Adrenal gland (tissue), 12 donors: ENCODE results near the gene EIF4G3. TPM values are rescaled to one million over a fixed set of nuclear protein-coding genes. Genes with fewer than 3 reads are reported as not detected.

ENCODE experiments used
- DNase-seq, 7 donors: peaks; one replicate each; pipeline ENCODE4 v3.0.0-alpha.2; 2019 to 2020
- H3K27ac ChIP-seq, 5 donors: fragments of 200-600 bp; sonication (generic) in 4 of 5; 1 replicate in 3 of 5; 2 replicates in 2 of 5; pipeline versions ENCODE4 v1.5.1 to v1.8.0; 2016 to 2020; ENCODE audit warnings: mild to moderate bottlenecking in 1 of 5
- H3K27me3 ChIP-seq: fragments of 200-600 bp; 2 replicates; pipeline ENCODE4 v1.8.0; 2021
- H3K36me3 ChIP-seq, 2 donors: fragments of 200-600 bp; replicated peaks in 1 of 2; 1 replicate in 1 of 2; 2 replicates in 1 of 2; pipeline versions ENCODE4 v1.5.1 to v1.8.0; 2018 to 2022
- H3K4me1 ChIP-seq, 2 donors: fragments of 200-600 bp; replicated peaks in 1 of 2; 1 replicate in 1 of 2; 2 replicates in 1 of 2; pipeline versions ENCODE4 v1.5.1 to v1.8.0; 2018 to 2021
- H3K4me3 ChIP-seq, 4 donors: fragments of 200-600 bp; sonication (generic) in 3 of 4; one replicate each; pipeline ENCODE4 v1.5.1; 2016 to 2018
- H3K9me3 ChIP-seq, 3 donors: fragments of 200-600 bp; sonication (generic) in 1 of 3; replicated peaks in 1 of 3; 1 replicate in 2 of 3; 2 replicates in 1 of 3; pipeline versions ENCODE4 v1.5.1 to v1.8.0; 2016 to 2021
- CTCF ChIP-seq, 6 experiments: fragments of 450-650 bp in 4 of 6; fragments of 200-600 bp in 2 of 6; sonication (generic) in 1 of 6; IDR thresholded peaks; 1 replicate in 5 of 6; 2 replicates in 1 of 6; pipeline versions ENCODE4 v1.5.1 to v1.8.0; 2016 to 2021; ENCODE audit warnings: antibody characterized with exemption in 6 of 6, mild to moderate bottlenecking in 2 of 6, moderate library complexity in 1 of 6
- POLR2A ChIP-seq, 2 donors: fragments of 450-650 bp; IDR thresholded peaks; one replicate each; pipeline ENCODE4 v1.6.1; 2017; ENCODE audit warnings: antibody characterized with exemption in 2 of 2, mild to moderate bottlenecking in 2 of 2, moderate library complexity in 1 of 2
- WGBS, 4 donors: extraction: QIAGEN DNeasy Blood & Tissue Kit in 2 of 4; methylation state at CpG; one replicate each; pipeline versions ENCODE4 v1.1.5 to v1.1.7; 2013 to 2017; 5-methylcytosine and 5-hydroxymethylcytosine counted together
- intact Hi-C, 2 donors: fragments of 100-400 bp; cut with DNase I; formaldehyde crosslinking; loops; one replicate each; pipeline versions ENCODE4 v1.14.1 to v1.15.0; 2022 to 2023
- polyA plus RNA-seq, 3 donors: library from polyadenylated mRNA; stranded (reverse); fragments of 200-250 nt in 2 of 3; fragments of 350-450 nt in 1 of 3; fragmentation: Illumina TruSeq in 1 of 3; extraction: RNeasy Lipid Tissue Mini Kit (QIAGEN cat#74804) in 1 of 3; gene quantifications; one replicate each; pipeline ENCODE4 v1.2.3, GENCODE V29; 2013 to 2014
- total RNA-seq, 9 donors: library from RNA; depleted of rRNA in 4 of 9; stranded (reverse); fragments of >200 nt in 4 of 9; fragments of 120-200 nt in 1 of 9; fragmentation: NEBNext Ultra II Directional in 1 of 9; extraction: Animal tissue kit (Norgen Biotek cat#: 25700) in 1 of 9; gene quantifications; one replicate each; pipeline versions ENCODE4 v1.1.0 to v1.2.4, GENCODE V29; 2013 to 2023
- donor health status: healthy with polysubstance abuse.
- donor health status: Bipolar disorder and iron deficiency.
- donor health status: DM: yes; HTN: yes; CAD: no.
- donor health status: DM: no; HTN: no; CAD: no.
- donor health status: DM: no; HTN: no; CAD: no.
- donor health status: DM: yes; HTN: yes; CAD: no.

The EIF4G3 gene
- total and polyA plus RNA-seq, 12 donors: 30.7 to 58.7 (median 51.6) TPM

GRCh38 chr1:20975668-20976067 lies 201.0 kb downstream of the EIF4G3 start:
- H3K27ac ChIP-seq: no peak overlapping the region
- H3K4me1 ChIP-seq: no peaks in the 10 kb centered on the region
- H3K9me3 ChIP-seq: no peaks in the 10 kb centered on the region
- H3K27me3 ChIP-seq: no peaks in the 10 kb centered on the region
- H3K36me3 ChIP-seq: peaks cover 0 to 10% of the 10 kb centered on the region in 2 donors
- DNase-seq: no peak
- TF ChIP-seq POLR2A (IDR thresholded peaks at IDR 0.05): no peak
- no peak for TF ChIP-seq CTCF (IDR thresholded peaks at IDR 0.05)
- no peak overlapping the region for H3K4me3 ChIP-seq
- intact Hi-C loops: loop anchor here in 1 of 2 donors (10.0 kb wide), 1 partner anchor 141 kb away; no protein-coding TSS in a partner anchor
- WGBS, 4 donors: 89 to 100% (median 94%) methylated on average over 1 of the region's 1 CpG

- peaks cover 0 to 10% of the 10 kb centered on the region in 2 donors for H3K36me3 ChIP-seq
- H3K4me3 ChIP-seq: no peak overlapping the region
- DNase-seq: no peak
- TF ChIP-seq POLR2A (IDR thresholded peaks at IDR 0.05) (no peak), CTCF (IDR thresholded peaks at IDR 0.05) (no peak)
- no peak overlapping the region for H3K27ac ChIP-seq
- H3K4me1 ChIP-seq: no peaks in the 10 kb centered on the region
- intact Hi-C loops: loop anchor here in 1 of 2 donors (10.0 kb wide), 1 partner anchor 140 kb away; no protein-coding TSS in a partner anchor
- H3K27me3 ChIP-seq: no peaks in the 10 kb centered on the region
- no peaks in the 10 kb centered on the region for H3K9me3 ChIP-seq
Measured at GRCh38 chr1:20974951-20975350, 201.7 kb downstream of the EIF4G3 start.

- DNase-seq: no peak
- H3K27ac ChIP-seq: no peak overlapping the region
- H3K36me3 ChIP-seq: peaks cover 0 to 15% of the 10 kb centered on the region in 2 donors
- H3K9me3 ChIP-seq: no peaks in the 10 kb centered on the region
- H3K4me3 ChIP-seq: no peak overlapping the region
- H3K27me3 ChIP-seq: no peaks in the 10 kb centered on the region
- no peaks in the 10 kb centered on the region for H3K4me1 ChIP-seq
- intact Hi-C loops: loop anchor here in 1 of 2 donors (10.0 kb wide), 1 partner anchor 139 kb away; no protein-coding TSS in a partner anchor
- TF ChIP-seq POLR2A (IDR thresholded peaks at IDR 0.05) (no peak), CTCF (IDR thresholded peaks at IDR 0.05) (no peak)
- 92 to 98% (median 95%) methylated on average over 1 of the region's 1 CpG for WGBS, 4 donors
Measured at GRCh38 chr1:20974069-20974468, 202.6 kb downstream of the EIF4G3 start.

DNA sequence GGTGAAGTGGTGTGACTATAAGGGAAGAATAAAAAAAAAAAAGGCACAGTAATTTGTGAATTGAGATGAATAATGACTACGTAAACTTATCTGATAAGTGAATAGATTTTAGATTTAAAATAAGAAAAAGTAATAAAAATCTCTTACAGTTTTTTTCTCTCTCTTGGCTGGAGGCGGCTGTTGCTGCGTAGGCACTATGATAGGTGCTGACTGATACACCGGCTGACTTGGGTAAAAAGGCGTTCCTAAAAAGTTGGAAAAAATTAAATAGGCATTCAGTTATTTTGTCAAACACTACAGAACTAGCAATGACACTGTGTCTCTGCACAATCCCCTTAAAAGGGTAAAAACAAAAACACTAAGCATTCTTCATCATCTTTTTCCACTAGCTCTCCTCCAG lies 203.8 kb downstream of the EIF4G3 start:
- TF ChIP-seq POLR2A (IDR thresholded peaks at IDR 0.05) (no peak), CTCF (IDR thresholded peaks at IDR 0.05) (no peak)
- no peaks in the 10 kb centered on the region for H3K9me3 ChIP-seq
- no peak overlapping the region for H3K4me3 ChIP-seq
- H3K27me3 ChIP-seq: no peaks in the 10 kb centered on the region
- H3K36me3 ChIP-seq: peaks cover 0 to 21% of the 10 kb centered on the region in 2 donors
- H3K27ac ChIP-seq: no peak overlapping the region
- H3K4me1 ChIP-seq: no peaks in the 10 kb centered on the region
- intact Hi-C loops: loop anchor here in 1 of 2 donors (10.0 kb wide), 1 partner anchor 138 kb away; no protein-coding TSS in a partner anchor
- DNase-seq: no peak
- 97 to 100% (median 97%) methylated on average over 5 of the region's 5 CpGs for WGBS, 4 donors
